ENCODE data around the gene CFB.
A peak's percentile ranks its signal among the peaks of the same experiment; 100 is the strongest.

Gene CFB

DNA sequence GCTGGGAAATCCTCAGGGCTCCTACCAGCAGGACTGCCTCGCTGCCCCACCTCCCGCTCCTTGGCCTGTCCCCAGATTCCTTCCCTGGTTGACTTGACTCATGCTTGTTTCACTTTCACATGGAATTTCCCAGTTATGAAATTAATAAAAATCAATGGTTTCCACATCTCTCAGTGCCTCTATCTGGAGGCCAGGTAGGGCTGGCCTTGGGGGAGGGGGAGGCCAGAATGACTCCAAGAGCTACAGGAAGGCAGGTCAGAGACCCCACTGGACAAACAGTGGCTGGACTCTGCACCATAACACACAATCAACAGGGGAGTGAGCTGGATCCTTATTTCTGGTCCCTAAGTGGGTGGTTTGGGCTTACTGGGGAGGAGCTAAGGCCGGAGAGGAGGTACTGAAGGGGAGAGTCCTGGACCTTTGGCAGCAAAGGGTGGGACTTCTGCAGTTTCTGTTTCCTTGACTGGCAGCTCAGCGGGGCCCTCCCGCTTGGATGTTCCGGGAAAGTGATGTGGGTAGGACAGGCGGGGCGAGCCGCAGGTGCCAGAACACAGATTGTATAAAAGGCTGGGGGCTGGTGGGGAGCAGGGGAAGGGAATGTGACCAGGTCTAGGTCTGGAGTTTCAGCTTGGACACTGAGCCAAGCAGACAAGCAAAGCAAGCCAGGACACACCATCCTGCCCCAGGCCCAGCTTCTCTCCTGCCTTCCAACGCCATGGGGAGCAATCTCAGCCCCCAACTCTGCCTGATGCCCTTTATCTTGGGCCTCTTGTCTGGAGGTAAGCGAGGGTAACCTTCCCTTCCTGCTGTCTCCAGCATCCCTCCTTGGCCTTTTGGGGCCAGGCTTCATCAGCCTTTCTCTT lies at the start of gene CFB:
Gene CFB (plus strand): TSS at position 589 of the 863 bp plus-strand sequence. CDS start 127 bp downstream, at position 716.
- H3K27me3 Mint-ChIP-seq = peaks cover 8% of the 10 kb centered on the region
- no peaks in the 10 kb centered on the region for H3K36me3 Mint-ChIP-seq (ENCODE audit: low read depth)
- no peak within 1 kb of the TSS for H3K4me3 Mint-ChIP-seq
- H3K4me1 Mint-ChIP-seq (ENCODE audit: low read depth) = peaks cover 8% of the 10 kb centered on the region
- no peak within 1 kb of the TSS for H3K27ac Mint-ChIP-seq
- no peaks in the 10 kb centered on the region for H3K9me3 Mint-ChIP-seq

DNA sequence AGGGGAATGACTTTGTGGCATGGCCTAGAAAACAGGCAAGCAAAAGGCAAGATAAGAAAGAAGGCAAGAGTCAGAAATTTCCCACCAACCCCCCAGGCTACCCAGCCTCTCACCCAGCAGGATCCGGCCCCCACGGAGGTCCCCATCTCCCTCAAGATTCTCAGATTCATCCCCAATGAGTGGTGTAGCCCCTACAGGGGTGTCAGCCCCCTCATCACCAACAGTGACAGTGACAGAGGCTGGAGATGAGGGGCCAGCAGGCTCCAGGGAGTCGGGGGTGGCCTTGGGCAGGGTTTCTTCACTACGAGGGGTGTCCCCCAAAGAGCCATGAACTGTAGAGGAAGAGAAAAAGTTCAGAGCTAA lies 49.4 kb upstream of the CFB start:
- no peaks in the 10 kb centered on the region for H3K9me3 Mint-ChIP-seq
- peaks cover 32% of the 10 kb centered on the region for H3K36me3 Mint-ChIP-seq (ENCODE audit: low read depth)
- H3K27ac Mint-ChIP-seq = peak overlapping the region; percentile 75
- H3K4me3 Mint-ChIP-seq = peak overlapping the region; percentile 80
- peaks cover 39% of the 10 kb centered on the region for H3K4me1 Mint-ChIP-seq (ENCODE audit: low read depth)
- H3K27me3 Mint-ChIP-seq = no peaks in the 10 kb centered on the region

DNA sequence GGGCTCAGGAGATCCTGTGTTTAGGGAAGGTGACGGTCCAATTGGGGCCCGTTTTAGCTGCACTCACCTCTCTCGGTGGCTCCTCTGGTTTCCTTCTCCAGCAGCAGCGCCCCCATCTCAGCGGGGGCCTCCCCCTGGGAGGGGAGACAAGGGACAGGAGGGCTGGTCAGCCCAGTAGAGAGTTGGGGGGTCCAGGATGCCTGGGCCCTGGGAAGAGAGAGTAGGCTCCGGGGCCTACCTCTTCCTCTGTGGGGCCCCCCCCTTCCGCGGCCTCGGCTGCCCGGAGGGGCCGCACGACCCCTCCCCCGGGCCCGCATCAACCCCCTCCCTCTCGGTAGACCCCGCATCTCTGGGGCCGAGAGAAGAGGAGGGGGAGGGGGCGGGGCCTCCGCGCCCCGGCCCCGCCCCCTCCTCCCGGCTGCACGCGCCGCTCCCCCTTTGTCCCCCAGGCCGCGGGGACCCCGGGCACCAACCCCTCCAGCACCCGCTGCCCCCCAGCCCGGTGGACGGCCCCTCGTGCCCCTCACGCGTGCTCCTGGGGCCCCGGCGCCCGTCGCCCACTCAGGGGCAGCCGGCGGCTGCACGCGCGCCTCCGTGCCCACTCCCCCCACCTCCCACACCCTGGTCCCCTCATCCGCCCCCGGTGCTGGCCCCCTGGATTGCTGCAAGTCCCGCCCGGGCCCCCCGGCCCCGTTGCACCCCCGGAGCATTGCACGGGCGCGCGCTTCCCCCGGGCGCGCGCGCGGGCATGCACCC lies 48.9 kb upstream of the CFB start:
- H3K27ac Mint-ChIP-seq = peak overlapping the region; percentile 75
- H3K27me3 Mint-ChIP-seq = no peaks in the 10 kb centered on the region
- H3K4me3 Mint-ChIP-seq = peak overlapping the region; percentile 80
- peaks cover 39% of the 10 kb centered on the region for H3K4me1 Mint-ChIP-seq (ENCODE audit: low read depth)
- H3K9me3 Mint-ChIP-seq = no peaks in the 10 kb centered on the region
- peaks cover 28% of the 10 kb centered on the region for H3K36me3 Mint-ChIP-seq (ENCODE audit: low read depth)

GRCh38 chr6:31897612-31898382 lies 48.1 kb upstream of the CFB start, which contains the start of gene EHMT2:
TSS of gene EHMT2 (minus strand) at chr6:31897698. CDS start at chr6:31897677, 21 bp downstream.
- Mint-ChIP-seq H3K9me3 (no peaks in the 10 kb centered on the region), H3K4me1 (ENCODE audit: low read depth) (peaks cover 44% of the 10 kb centered on the region), H3K36me3 (ENCODE audit: low read depth) (peaks cover 20% of the 10 kb centered on the region), H3K27ac (peak within 1 kb of the TSS; percentile 89), H3K4me3 (peak within 1 kb of the TSS; percentile 89), H3K27me3 (no peaks in the 10 kb centered on the region)

DNA sequence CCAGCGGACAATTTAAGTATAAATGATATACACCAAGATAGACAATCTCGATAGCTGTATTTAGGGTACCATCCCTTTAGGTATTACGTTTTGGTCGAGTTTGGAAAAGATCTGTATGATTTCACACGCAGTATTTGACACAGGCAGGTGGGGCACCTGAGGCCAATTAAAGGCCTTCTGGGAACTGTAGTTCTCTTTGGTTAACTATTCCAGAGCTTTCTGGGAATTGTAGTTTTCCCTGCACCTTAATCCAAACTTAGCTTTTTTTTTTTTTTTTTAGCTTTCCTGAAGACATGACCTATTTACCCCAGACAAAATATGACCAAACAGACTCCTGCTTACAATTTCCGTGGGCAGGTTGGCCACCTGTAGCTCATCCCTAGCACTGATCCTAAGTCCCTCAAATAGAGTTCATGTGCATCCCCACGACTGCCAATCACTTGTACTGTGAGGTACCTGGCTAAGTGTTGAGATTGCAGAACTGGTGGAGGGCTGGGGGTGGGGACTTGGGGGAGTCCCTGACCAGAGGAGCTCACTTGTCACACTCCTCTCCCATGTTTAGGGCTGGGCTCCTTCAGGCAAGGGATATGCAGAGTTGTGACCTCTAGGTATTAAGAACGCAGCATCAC lies 47.4 kb upstream of the CFB start:
- Mint-ChIP-seq H3K9me3 (no peaks in the 10 kb centered on the region), H3K27ac (peak overlapping the region; percentile 89), H3K27me3 (no peaks in the 10 kb centered on the region), H3K36me3 (ENCODE audit: low read depth) (peaks cover 13% of the 10 kb centered on the region), H3K4me1 (ENCODE audit: low read depth) (peaks cover 48% of the 10 kb centered on the region), H3K4me3 (peak overlapping the region; percentile 89)

DNA sequence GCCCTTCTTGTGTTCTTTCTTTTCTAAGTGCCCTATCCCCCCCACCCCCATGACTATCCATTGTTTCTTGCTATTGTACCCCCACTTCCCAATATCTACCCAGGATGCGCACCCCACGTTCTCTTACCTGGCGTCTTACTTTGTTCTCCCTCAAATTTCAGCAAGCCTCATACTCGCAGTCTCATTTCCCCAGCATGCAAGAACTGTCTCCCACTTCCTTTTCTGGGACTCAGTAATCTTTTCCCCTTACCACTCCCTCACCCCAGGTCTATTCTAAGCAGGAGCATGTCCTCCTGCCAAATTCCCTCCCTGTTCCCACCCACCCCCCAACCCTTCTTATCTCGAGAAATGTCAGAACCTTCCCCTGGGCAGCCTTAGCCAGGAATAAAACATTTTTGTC lies 46.7 kb upstream of the CFB start:
- Mint-ChIP-seq H3K27ac (no peak overlapping the region), H3K4me3 (peak overlapping the region; percentile 57), H3K4me1 (ENCODE audit: low read depth) (peaks cover 48% of the 10 kb centered on the region), H3K9me3 (no peaks in the 10 kb centered on the region), H3K36me3 (ENCODE audit: low read depth) (peaks cover 11% of the 10 kb centered on the region), H3K27me3 (no peaks in the 10 kb centered on the region)

DNA sequence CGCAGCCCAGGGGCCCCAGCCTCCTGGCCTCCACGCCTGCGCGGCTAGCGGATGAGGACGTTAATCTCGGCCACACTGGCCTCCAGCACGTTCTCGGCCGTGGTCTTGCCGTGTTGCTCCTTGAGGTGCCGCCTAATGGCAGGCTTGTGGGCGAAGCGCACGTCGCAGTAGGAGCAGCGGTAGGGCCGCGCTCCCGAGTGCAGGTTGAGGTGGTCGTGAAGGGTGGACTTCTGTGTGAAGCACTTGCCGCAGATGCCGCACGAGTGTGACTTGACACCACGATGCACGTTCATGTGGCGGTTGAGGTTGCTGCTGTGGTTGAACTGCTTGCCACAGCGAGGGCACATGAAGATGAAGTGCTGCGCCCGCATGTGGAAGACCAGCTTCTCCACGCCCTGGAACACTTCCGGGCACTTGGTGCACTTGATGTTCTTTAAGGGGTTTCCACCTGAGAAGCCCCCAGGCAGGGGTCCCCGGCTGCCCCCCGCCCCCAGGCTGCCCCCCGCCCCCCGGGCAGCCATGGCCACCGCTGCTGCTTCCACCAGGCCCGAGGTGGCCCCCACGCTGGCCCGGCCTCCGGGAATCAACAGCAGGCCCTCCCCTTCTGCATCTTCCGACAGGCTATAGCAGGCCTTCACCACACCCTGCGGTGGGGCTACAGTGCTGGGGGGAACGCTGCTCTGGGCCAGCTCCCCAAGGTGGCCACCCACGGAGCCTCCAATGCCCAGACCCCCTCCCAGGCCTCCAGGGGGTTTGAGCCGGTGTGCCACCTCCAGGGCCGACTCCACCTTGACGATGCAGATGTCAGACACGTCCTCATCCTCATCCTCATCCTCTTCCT lies 45.8 kb upstream of the CFB start:
- H3K9me3 Mint-ChIP-seq = no peaks in the 10 kb centered on the region
- peak overlapping the region; percentile 26 for H3K4me3 Mint-ChIP-seq
- no peak overlapping the region for H3K27ac Mint-ChIP-seq
- H3K27me3 Mint-ChIP-seq = no peaks in the 10 kb centered on the region
- H3K4me1 Mint-ChIP-seq (ENCODE audit: low read depth) = peaks cover 48% of the 10 kb centered on the region
- peaks cover 8% of the 10 kb centered on the region for H3K36me3 Mint-ChIP-seq (ENCODE audit: low read depth)

DNA sequence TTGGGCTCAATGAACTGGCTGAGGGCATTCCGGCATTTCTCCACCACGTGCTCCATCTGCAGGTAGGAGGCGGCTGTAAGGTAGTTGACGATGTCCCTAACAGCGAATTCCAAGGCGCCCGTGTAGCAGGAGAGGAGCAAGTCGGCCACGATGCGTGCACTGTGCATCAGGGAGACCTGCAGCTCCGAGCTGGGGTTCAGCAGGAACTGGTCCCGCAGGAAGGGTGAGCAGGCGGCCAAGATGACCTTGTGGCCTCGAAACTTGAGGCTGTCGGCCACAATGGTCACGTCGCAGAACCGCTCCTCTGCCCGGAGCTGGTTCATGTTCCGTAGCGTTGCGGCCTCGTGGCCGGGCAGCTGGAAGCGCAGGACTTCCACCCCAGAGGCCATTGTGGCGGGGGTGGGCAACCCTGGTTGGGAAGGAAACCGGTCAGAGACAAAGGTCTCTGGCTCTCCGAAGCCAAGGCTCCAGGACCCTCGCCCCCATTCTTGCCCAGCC lies 44.9 kb upstream of the CFB start:
- Mint-ChIP-seq H3K4me1 (ENCODE audit: low read depth) (peaks cover 43% of the 10 kb centered on the region), H3K27me3 (no peaks in the 10 kb centered on the region), H3K27ac (no peak overlapping the region), H3K4me3 (peak overlapping the region; percentile 61), H3K36me3 (ENCODE audit: low read depth) (no peaks in the 10 kb centered on the region), H3K9me3 (no peaks in the 10 kb centered on the region)

- Mint-ChIP-seq H3K36me3 (ENCODE audit: low read depth) (no peaks in the 10 kb centered on the region), H3K4me1 (ENCODE audit: low read depth) (peaks cover 38% of the 10 kb centered on the region), H3K9me3 (no peaks in the 10 kb centered on the region), H3K27me3 (no peaks in the 10 kb centered on the region), H3K27ac (no peak overlapping the region), H3K4me3 (peak overlapping the region; percentile 61)
Measured at GRCh38 chr6:31901415-31901952, 44.4 kb upstream of the CFB start.

GRCh38 chr6:31901953-31902643 lies 43.8 kb upstream of the CFB start, which contains the start of gene ZBTB12:
TSS of gene ZBTB12 (minus strand) at chr6:31902086. CDS start at chr6:31901305, 781 bp downstream.
- Mint-ChIP-seq H3K27me3 (no peaks in the 10 kb centered on the region), H3K4me1 (ENCODE audit: low read depth) (peaks cover 37% of the 10 kb centered on the region), H3K27ac (peak within 1 kb of the TSS; percentile 67), H3K4me3 (peak within 1 kb of the TSS; percentile 82), H3K36me3 (ENCODE audit: low read depth) (no peaks in the 10 kb centered on the region), H3K9me3 (no peaks in the 10 kb centered on the region)

DNA sequence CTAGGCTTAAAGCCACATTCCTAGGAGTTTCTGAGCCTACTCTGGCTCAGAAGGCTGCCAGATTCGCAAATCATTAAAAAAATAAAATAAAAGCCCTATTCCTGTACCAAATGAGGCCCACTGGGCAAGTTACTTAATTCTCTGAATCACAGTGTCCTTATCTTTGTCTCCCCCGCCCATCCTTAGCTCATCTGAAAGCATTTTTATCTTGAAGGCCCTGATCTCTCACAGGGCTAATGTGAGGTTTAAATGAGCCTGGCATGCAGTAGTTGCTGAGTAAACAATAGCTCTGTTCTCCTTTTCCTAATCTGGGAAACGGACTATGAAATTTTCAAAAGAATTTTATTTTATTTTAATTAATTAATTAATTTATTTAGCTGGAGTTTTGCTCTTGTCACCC lies 41.9 kb upstream of the CFB start:
- Mint-ChIP-seq H3K36me3 (ENCODE audit: low read depth) (no peaks in the 10 kb centered on the region), H3K27me3 (peaks cover 4% of the 10 kb centered on the region), H3K9me3 (no peaks in the 10 kb centered on the region), H3K4me3 (no peak overlapping the region), H3K4me1 (ENCODE audit: low read depth) (peaks cover 35% of the 10 kb centered on the region), H3K27ac (no peak overlapping the region)

DNA sequence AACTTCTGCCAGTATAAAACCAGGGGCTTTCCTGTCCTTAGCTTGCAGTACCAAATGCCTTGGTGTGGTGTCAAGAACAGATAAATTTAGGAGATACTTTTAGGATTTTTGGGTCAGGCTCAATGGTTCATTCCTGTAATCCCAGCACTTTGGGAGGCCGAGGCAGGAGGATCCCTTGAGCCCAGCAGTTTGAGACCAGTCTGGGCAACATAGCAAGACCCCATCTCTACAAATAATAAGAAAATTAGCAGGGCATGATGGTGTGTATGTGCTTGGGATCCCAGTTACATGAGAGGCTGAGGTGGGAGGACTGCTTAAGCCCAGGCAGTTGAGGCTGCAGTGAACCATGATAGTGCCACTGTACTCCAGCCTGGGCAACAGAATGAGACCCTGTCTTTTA lies 40.9 kb upstream of the CFB start:
- Mint-ChIP-seq H3K9me3 (no peaks in the 10 kb centered on the region), H3K36me3 (ENCODE audit: low read depth) (no peaks in the 10 kb centered on the region), H3K4me3 (no peak overlapping the region), H3K27me3 (peaks cover 4% of the 10 kb centered on the region), H3K27ac (no peak overlapping the region), H3K4me1 (ENCODE audit: low read depth) (peaks cover 25% of the 10 kb centered on the region)

DNA sequence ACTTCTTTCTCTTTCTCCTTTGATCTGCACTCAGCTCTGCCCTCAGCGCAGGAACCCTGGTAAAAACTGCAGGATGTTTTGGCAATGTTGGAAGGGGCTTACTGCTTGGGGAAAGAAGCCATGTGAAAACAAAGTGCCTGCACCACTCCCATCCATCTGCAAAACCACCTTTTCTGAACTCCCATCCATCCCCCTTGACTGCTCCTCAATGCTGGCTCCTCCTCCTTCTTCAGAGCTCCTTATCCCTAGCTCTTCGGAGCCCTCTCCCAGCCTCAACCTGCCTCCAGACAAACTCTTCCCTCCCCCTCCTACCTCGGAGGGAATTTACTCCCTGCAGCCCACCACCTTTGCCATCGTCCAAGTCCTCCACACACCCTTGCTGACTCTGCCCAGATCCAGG lies 39.8 kb upstream of the CFB start:
- Mint-ChIP-seq H3K27ac (no peak overlapping the region), H3K36me3 (ENCODE audit: low read depth) (no peaks in the 10 kb centered on the region), H3K9me3 (no peaks in the 10 kb centered on the region), H3K4me3 (no peak overlapping the region), H3K27me3 (peaks cover 4% of the 10 kb centered on the region), H3K4me1 (ENCODE audit: low read depth) (peaks cover 24% of the 10 kb centered on the region)
